VCaP (cell line): ENCODE measurements around the gene PHYKPL.

Experiments
- H3K27ac ChIP-seq: fragments of 450-650 bp; 2 replicates; pipeline ENCODE4 v1.5.1; 2017
- CTCF ChIP-seq: fragments of 450-650 bp; conservative IDR thresholded peaks from 2 replicates; pipeline ENCODE4 v1.5.1; 2017; ENCODE audit warnings: mild to moderate bottlenecking, moderate library complexity

PHYKPL gene

GRCh38 chr5:178237431-178238312, 5.1 kb upstream of the PHYKPL start:
- H3K27ac ChIP-seq, result no peak overlapping the region
- no peak for TF ChIP-seq CTCF

GRCh38 chr5:178236679-178237078, 4.1 kb upstream of the PHYKPL start:
- no peak overlapping the region for H3K27ac ChIP-seq
- TF ChIP-seq CTCF, result no peak

- TF ChIP-seq CTCF, result no peak
These were observed 3.5 kb upstream of the PHYKPL start for GRCh38 chr5:178236126-178236525.

GRCh38 chr5:178235588-178235974, 3.0 kb upstream of the PHYKPL start:
- TF ChIP-seq CTCF, result no peak
- no peak overlapping the region for H3K27ac ChIP-seq

More at GRCh38 chr5:178236126-178236525, 3.5 kb upstream of the PHYKPL start:
- H3K27ac ChIP-seq, result no peak overlapping the region

- peak; percentile 71 for TF ChIP-seq CTCF
These were observed 2.4 kb upstream of the PHYKPL start for GRCh38 chr5:178234750-178235587.

GRCh38 chr5:178234121-178234749, 1.6 kb upstream of the PHYKPL start:
- TF ChIP-seq CTCF, result no peak
- no peak overlapping the region; the same call in 1 of the 2 replicates for H3K27ac ChIP-seq

More at GRCh38 chr5:178234750-178235587, 2.4 kb upstream of the PHYKPL start:
- H3K27ac ChIP-seq, result no peak overlapping the region; the same call in 1 of the 2 replicates
